Brain microvascular endothelial cell (primary cell): ENCODE data around the gene ZBED4.

Experiments used
- DNase-seq: peaks from one replicate; pipeline ENCODE4 v3.0.0-alpha.2; 2020
- H3K27ac ChIP-seq: fragments of 250-450 bp; sonication (Bioruptor Pico); 2 replicates; pipeline ENCODE4 v1.5.1; 2020; ENCODE audit warnings: mild to moderate bottlenecking, moderate library complexity
- H3K27me3 ChIP-seq: fragments of 250-450 bp; sonication (Bioruptor Pico); replicated peaks from 2 replicates; pipeline ENCODE4 v1.5.1; 2020; ENCODE audit warnings: mild to moderate bottlenecking
- H3K36me3 ChIP-seq: fragments of 250-450 bp; sonication (Bioruptor Pico); replicated peaks from 2 replicates; pipeline ENCODE4 v1.5.1; 2020; ENCODE audit warnings: mild to moderate bottlenecking
- H3K4me3 ChIP-seq: 2 replicates; pipeline ENCODE4 v1.5.1; 2011; ENCODE audit warnings: low read depth, mild to moderate bottlenecking, control low read depth, low read length, moderate library complexity
- CTCF ChIP-seq: IDR thresholded peaks from 2 replicates; pipeline ENCODE4 v1.5.1; 2011; ENCODE audit warnings: low read depth, mild to moderate bottlenecking, moderate library complexity, low read length, control low read depth, inconsistent platforms; ENCODE audit errors: missing control alignments
- in situ Hi-C: cut with HindIII; loops from 2 replicates; pipeline ENCODE4 v1.10.0; 2017; ENCODE audit warnings: low sequenced_read_pairs, low pct_ligation_motif_present

ZBED4 gene

DNA sequence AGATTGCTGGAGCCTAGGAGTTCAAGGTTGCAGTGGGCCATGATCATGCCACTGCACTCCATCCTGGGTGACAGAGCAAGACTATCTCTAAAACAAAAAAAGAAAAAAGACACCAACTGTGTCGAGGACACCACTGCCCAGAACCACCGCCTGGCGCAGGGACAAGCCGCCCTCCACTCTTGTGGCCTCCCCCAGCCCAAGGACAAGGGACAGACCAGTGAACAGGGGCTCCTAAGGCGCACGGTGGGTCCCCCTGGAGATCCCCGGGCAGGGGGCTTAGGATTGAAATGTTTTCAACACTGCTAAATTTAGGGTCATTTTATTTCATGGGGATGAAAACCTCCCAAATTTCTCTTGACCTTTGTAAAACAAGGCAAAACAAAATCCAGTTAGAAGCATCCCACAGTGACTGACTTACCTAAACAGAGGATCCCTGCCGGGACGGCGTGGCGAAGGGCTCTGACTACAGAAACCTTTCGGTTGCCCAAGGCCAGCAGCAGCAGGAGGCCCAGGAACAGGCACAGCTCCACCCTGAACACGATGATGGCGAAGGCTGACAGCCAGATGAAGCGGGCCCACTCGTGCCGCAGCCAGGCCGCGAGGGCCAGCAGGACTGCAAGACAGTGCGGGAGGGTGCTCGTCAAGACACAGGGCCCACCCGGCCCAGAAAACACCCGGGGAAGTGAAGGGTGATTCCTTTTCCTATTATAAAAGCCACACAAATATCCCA lies 56.0 kb downstream of the ZBED4 start:
- Histone ChIP-seq H3K27ac (no peak overlapping the region), H3K36me3 (no peaks in the 10 kb centered on the region), H3K27me3 (no peaks in the 10 kb centered on the region), H3K4me3 (no peak overlapping the region)
- DNase-seq: no peak
- TF ChIP-seq CTCF: no peak
- in situ Hi-C loops: no loop called here

DNA sequence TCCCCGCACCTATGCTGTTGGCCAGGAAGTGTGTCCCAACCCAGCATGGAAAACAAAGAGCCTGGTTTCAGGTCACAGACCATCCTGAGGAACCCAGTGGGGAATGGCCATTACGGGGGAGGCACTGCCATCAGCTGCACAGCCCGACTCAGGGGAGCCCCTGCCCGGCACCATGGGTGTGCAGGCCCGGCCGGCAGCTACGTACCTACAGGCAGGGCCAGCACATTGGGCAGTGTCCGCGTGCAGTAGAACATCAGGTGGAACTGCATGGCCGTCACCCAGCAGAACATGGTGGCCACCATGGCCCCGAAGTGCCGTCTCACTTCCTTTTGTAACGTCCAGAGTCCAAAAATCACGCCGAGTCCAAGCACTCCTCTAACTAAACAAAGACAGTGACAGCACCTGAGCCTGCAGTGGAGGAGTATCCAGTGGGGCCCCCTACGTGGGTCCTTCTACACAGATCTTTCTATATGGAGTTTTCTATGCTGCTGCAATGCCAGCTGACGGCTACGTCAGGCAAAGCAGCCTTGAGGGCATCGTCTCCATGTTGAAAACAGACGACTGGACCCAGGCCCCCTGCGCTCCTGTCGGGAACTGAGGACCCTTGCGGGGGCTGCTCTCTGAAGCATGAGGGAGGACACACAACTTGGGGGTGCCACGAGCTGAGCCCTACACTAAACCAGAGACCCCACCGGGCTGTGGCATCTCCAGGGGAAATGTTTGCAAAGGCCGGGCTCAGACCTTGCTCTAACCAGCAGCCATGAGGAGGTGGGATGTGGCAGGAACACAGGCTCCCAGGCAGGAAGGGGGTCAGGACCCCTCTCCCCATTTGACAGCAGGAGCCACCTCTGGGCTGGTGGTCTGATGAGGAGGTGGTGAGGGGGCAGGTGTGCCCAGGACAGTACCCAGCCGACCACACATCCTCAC lies 56.8 kb downstream of the ZBED4 start:
- TF ChIP-seq CTCF: no peak
- Histone ChIP-seq H3K27me3 (no peaks in the 10 kb centered on the region), H3K27ac (no peak overlapping the region), H3K36me3 (no peaks in the 10 kb centered on the region), H3K4me3 (no peak overlapping the region)
- in situ Hi-C loops: no loop called here
- no peak for DNase-seq

GRCh38 chr22:49911881-49912625 lies 58.4 kb downstream of the ZBED4 start:
- Histone ChIP-seq H3K36me3 (no peaks in the 10 kb centered on the region), H3K27me3 (no peaks in the 10 kb centered on the region), H3K27ac (no peak overlapping the region), H3K4me3 (no peak overlapping the region)
- no peak for TF ChIP-seq CTCF
- no peak for DNase-seq
- in situ Hi-C loops: no loop called here

- no peak for DNase-seq
- Histone ChIP-seq H3K27me3 (no peaks in the 10 kb centered on the region), H3K27ac (no peak overlapping the region), H3K36me3 (no peaks in the 10 kb centered on the region), H3K4me3 (no peak overlapping the region)
- in situ Hi-C loops: no loop called here
- TF ChIP-seq CTCF: no peak
Measured at GRCh38 chr22:49913026-49913425, 59.4 kb downstream of the ZBED4 start.

DNA sequence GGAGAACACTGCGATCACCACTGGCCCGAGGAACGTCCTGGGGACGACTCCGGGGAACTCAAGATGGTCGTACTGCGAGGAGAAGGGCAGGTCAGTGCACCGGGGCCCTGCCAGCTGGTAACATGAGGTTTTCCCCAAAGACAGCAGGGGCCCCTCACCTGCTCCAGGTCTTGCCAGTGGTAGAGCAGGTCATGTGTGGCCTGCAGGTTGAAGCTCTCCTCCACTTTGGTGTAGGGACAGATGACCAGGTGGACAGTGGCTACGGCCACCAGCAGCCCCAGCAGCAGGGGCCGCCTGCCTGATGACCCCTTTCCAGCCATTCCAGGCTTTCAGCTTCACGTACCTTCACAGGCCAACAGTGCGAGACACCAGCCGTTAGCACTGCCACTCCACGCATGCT lies 59.8 kb downstream of the ZBED4 start:
- H3K27me3 ChIP-seq: no peaks in the 10 kb centered on the region
- in situ Hi-C loops: no loop called here
- H3K4me3 ChIP-seq: no peak overlapping the region
- no peak for DNase-seq
- H3K36me3 ChIP-seq: no peaks in the 10 kb centered on the region
- H3K27ac ChIP-seq: no peak overlapping the region
- no peak for TF ChIP-seq CTCF
